WERI-Rb-1 (cell line): ENCODE results near the gene EPB41L4B.

Source experiments
- DNase-seq: peaks from one replicate; pipeline ENCODE4 v3.0.0-alpha.2; 2020
- H3K27ac ChIP-seq: fragments of 250-450 bp; sonication (Bioruptor Pico); 2 replicates; pipeline ENCODE4 v1.5.1; 2020; ENCODE audit warnings: mild to moderate bottlenecking, moderate library complexity
- H3K27me3 ChIP-seq: fragments of 250-450 bp; sonication (Bioruptor Pico); 2 replicates; pipeline ENCODE4 v1.5.1; 2021; ENCODE audit warnings: mild to moderate bottlenecking, low read depth, moderate library complexity; ENCODE audit not compliant: insufficient read depth, severe bottlenecking
- H3K36me3 ChIP-seq: fragments of 250-450 bp; sonication (Bioruptor Pico); 2 replicates; pipeline ENCODE4 v1.5.1; 2020; ENCODE audit warnings: mild to moderate bottlenecking, moderate library complexity
- H3K4me3 ChIP-seq: 2 replicates; pipeline ENCODE4 v1.5.1; 2011; ENCODE audit warnings: low read depth, mild to moderate bottlenecking, control low read depth, low read length
- H3K9me3 ChIP-seq: fragments of 250-450 bp; sonication (Bioruptor Pico); 2 replicates; pipeline ENCODE4 v1.5.1; 2021; ENCODE audit warnings: mild to moderate bottlenecking, moderate library complexity; ENCODE audit not compliant: severe bottlenecking
- CTCF ChIP-seq: IDR thresholded peaks from 2 replicates; pipeline ENCODE4 v1.5.1; 2011; ENCODE audit warnings: low read depth, mild to moderate bottlenecking, control low read depth, inconsistent platforms, low read length

Gene EPB41L4B

GRCh38 chr9:109247228-109247627 is 73.6 kb downstream of the EPB41L4B start:
- Histone ChIP-seq H3K36me3 (peaks cover 13% of the 10 kb centered on the region), H3K27ac (no peak overlapping the region), H3K27me3 (no peaks in the 10 kb centered on the region), H3K4me3 (no peak overlapping the region), H3K9me3 (no peaks in the 10 kb centered on the region)
- TF ChIP-seq CTCF, result no peak
- DNase-seq, result no peak

GRCh38 chr9:109246533-109246932 is 74.3 kb downstream of the EPB41L4B start:
- peaks cover 19% of the 10 kb centered on the region for H3K36me3 ChIP-seq
- no peaks in the 10 kb centered on the region for H3K27me3 ChIP-seq
- H3K4me3 ChIP-seq, result no peak overlapping the region
- no peak for DNase-seq
- no peaks in the 10 kb centered on the region for H3K9me3 ChIP-seq
- no peak overlapping the region for H3K27ac ChIP-seq
- TF ChIP-seq CTCF, result no peak

- Histone ChIP-seq H3K27ac (peak overlapping the region; percentile 12; the same call in 1 of the 2 replicates), H3K9me3 (no peaks in the 10 kb centered on the region), H3K4me3 (no peak overlapping the region), H3K36me3 (peaks cover 16% of the 10 kb centered on the region), H3K27me3 (no peaks in the 10 kb centered on the region)
- no peak for TF ChIP-seq CTCF
- DNase-seq, result no peak
Measured at GRCh38 chr9:109245310-109245897, 75.5 kb downstream of the EPB41L4B start.

GRCh38 chr9:109244179-109245132 is 76.4 kb downstream of the EPB41L4B start:
- TF ChIP-seq CTCF, result peak; percentile 97
- Histone ChIP-seq H3K27me3 (no peaks in the 10 kb centered on the region), H3K27ac (peak overlapping the region; percentile 67), H3K36me3 (peaks cover 15% of the 10 kb centered on the region), H3K4me3 (no peak overlapping the region), H3K9me3 (no peaks in the 10 kb centered on the region)
- peak; percentile 89 for DNase-seq

GRCh38 chr9:109242741-109243140 is 78.1 kb downstream of the EPB41L4B start:
- Histone ChIP-seq H3K36me3 (peaks cover 12% of the 10 kb centered on the region), H3K27ac (peak overlapping the region; percentile 67), H3K27me3 (no peaks in the 10 kb centered on the region), H3K9me3 (no peaks in the 10 kb centered on the region), H3K4me3 (no peak overlapping the region)
- no peak for TF ChIP-seq CTCF
- DNase-seq, result peak; percentile 63
